IMR-90 (cell line): Measurements from ENCODE around the gene MRC2. TPM values are rescaled to one million over a fixed set of nuclear protein-coding genes. Genes with fewer than 3 reads are reported as not detected.
A peak's percentile ranks its signal among the peaks of the same experiment; 100 is the strongest.

Experiments
- ATAC-seq: fragments of 200-7000 bp; cut with Tn5 transposase; 2 replicates; pipeline ENCODE4 v1.9.1; 2020; ENCODE audit warnings: low read depth, mild to moderate bottlenecking, moderate library complexity
- Bru-seq: library from RNA; stranded (reverse); fragments of 400-500 nt; gene quantifications from one replicate; lab custom pipeline; 2021; lab: Mats Ljungman, UMichigan
- BruChase-seq, 2 experiments: library from RNA; stranded (reverse); fragments of 400-500 nt; gene quantifications; one replicate each; lab custom pipeline; 2021; lab: Mats Ljungman, UMichigan
- BruUV-seq: library from RNA; stranded (reverse); fragments of 400-500 nt; replicated peaks from 2 replicates; lab custom pipeline; 2021; lab: Mats Ljungman, UMichigan
- CTCF ChIA-PET: fragments of 300-600 bp; formaldehyde crosslinking; extraction: SDS; loops from one replicate; lab custom pipeline; 2021; ENCODE audit warnings: antibody characterized with exemption; lab: Yijun Ruan, JAX
- POLR2A ChIA-PET: fragments of 300-600 bp; sonication (Branson Sonifier 250); formaldehyde crosslinking; loops from one replicate; lab custom pipeline; 2022; ENCODE audit warnings: antibody characterized with exemption; ENCODE audit not compliant: unreplicated experiment; lab: Charles Lee
- DNase-seq: peaks from one replicate; pipeline ENCODE4 v3.0.0; 2013
- H2AFZ ChIP-seq: replicated peaks from 2 replicates; pipeline ENCODE3; 2013; ENCODE audit warnings: low read length, mild to moderate bottlenecking; ENCODE audit not compliant: poor library complexity
- H2AK5ac ChIP-seq: 2 replicates; pipeline ENCODE4 v1.6.1; 2013; ENCODE audit warnings: low read depth, low read length, inconsistent platforms
- H2AK9ac ChIP-seq: replicated peaks from 2 replicates; pipeline ENCODE3; 2013; ENCODE audit warnings: mild to moderate bottlenecking, low read depth, low read length, moderate library complexity; ENCODE audit not compliant: poor library complexity
- H2BK120ac ChIP-seq: 2 replicates; pipeline ENCODE4 v1.6.1; 2013; ENCODE audit warnings: low read depth, low read length, inconsistent platforms
- H2BK15ac ChIP-seq: 3 replicates; pipeline ENCODE4 v1.6.1; 2013; ENCODE audit warnings: low read depth, low read length, inconsistent platforms
- H2BK20ac ChIP-seq: 2 replicates; pipeline ENCODE4 v1.6.1; 2013; ENCODE audit warnings: low read depth, mild to moderate bottlenecking, inconsistent platforms, low read length, moderate library complexity
- H2BK5ac ChIP-seq: 2 replicates; pipeline ENCODE4 v1.6.1; 2013; ENCODE audit warnings: mild to moderate bottlenecking, low read depth, low read length, inconsistent platforms; ENCODE audit not compliant: poor library complexity, severe bottlenecking
- H3K14ac ChIP-seq: replicated peaks from 2 replicates; pipeline ENCODE4 v1.6.1; 2013; ENCODE audit warnings: low read depth, low read length, inconsistent platforms
- H3K18ac ChIP-seq: 2 replicates; pipeline ENCODE4 v1.6.1; 2013; ENCODE audit warnings: low read depth, low read length, control low read depth
- H3K23ac ChIP-seq: 2 replicates; pipeline ENCODE4 v1.6.1; 2013; ENCODE audit warnings: low read depth, low read length, inconsistent platforms
- H3K27ac ChIP-seq: 2 replicates; pipeline ENCODE4 v1.5.1; 2013; ENCODE audit warnings: mild to moderate bottlenecking, control low read depth, low read length; ENCODE audit not compliant: insufficient read depth
- H3K27me3 ChIP-seq: 2 replicates; pipeline ENCODE4 v1.6.1; 2013; ENCODE audit warnings: low read length; ENCODE audit not compliant: control insufficient read depth, insufficient read depth
- H3K36me3 ChIP-seq: 2 replicates; pipeline ENCODE4 v1.6.1; 2013; ENCODE audit warnings: low read length, mixed read lengths; ENCODE audit not compliant: control insufficient read depth, insufficient read depth
- H3K4ac ChIP-seq: 2 replicates; pipeline ENCODE4 v1.6.1; 2013; ENCODE audit warnings: low read depth, low read length, inconsistent platforms
- H3K4me1 ChIP-seq: 2 replicates; pipeline ENCODE4 v1.6.1; 2013; ENCODE audit warnings: low read length, mixed read lengths; ENCODE audit not compliant: control insufficient read depth, insufficient read depth
- H3K4me2 ChIP-seq: 2 replicates; pipeline ENCODE4 v1.6.1; 2013; ENCODE audit warnings: low read depth, mild to moderate bottlenecking, control low read depth, low read length, moderate library complexity
- H3K4me3 ChIP-seq: 2 replicates; pipeline ENCODE4 v1.5.1; 2013; ENCODE audit warnings: low read depth, mild to moderate bottlenecking, control low read depth, low read length, moderate library complexity; ENCODE audit not compliant: insufficient read depth
- H3K56ac ChIP-seq: 2 replicates; pipeline ENCODE4 v1.6.1; 2013; ENCODE audit warnings: low read length, inconsistent platforms; ENCODE audit not compliant: insufficient read depth; ENCODE audit errors: extremely low read depth
- H3K79me1 ChIP-seq, 2 experiments: 2 replicates each; pipeline ENCODE4 v1.6.1; 2013; ENCODE audit warnings: low read length in 2 of 2, inconsistent platforms in 1 of 2, low read depth in 1 of 2
- H3K9ac ChIP-seq: 2 replicates; pipeline ENCODE4 v1.6.1; 2013; ENCODE audit warnings: low read depth, low read length, control low read depth
- H3K9me1 ChIP-seq: 2 replicates; pipeline ENCODE4 v1.6.1; 2013; ENCODE audit warnings: low read length, inconsistent platforms; ENCODE audit not compliant: insufficient read depth
- H3K9me3 ChIP-seq: 2 replicates; pipeline ENCODE4 v1.6.1; 2013; ENCODE audit warnings: low read length; ENCODE audit not compliant: control insufficient read depth, insufficient read depth
- H4K20me1 ChIP-seq: 2 replicates; pipeline ENCODE4 v1.6.1; 2013; ENCODE audit warnings: low read length, inconsistent platforms; ENCODE audit not compliant: insufficient read depth
- H4K5ac ChIP-seq: 2 replicates; pipeline ENCODE4 v1.6.1; 2013; ENCODE audit warnings: mild to moderate bottlenecking, low read depth, low read length, control low read depth
- H4K8ac ChIP-seq, 2 experiments: 2 replicates each; pipeline ENCODE4 v1.6.1; 2013; ENCODE audit warnings: low read depth in 2 of 2, low read length in 2 of 2, control low read depth in 1 of 2, inconsistent platforms in 1 of 2
- H4K91ac ChIP-seq: 2 replicates; pipeline ENCODE4 v1.6.1; 2013; ENCODE audit warnings: low read depth, low read length, inconsistent platforms; ENCODE audit not compliant: insufficient read depth
- CEBPB ChIP-seq: IDR thresholded peaks from 2 replicates; pipeline ENCODE4 v1.6.1; 2012; ENCODE audit warnings: low read depth, low read length, improper control_type of control experiment
- ELK1 ChIP-seq: fragments of 150-350 bp; IDR thresholded peaks from 2 replicates; pipeline ENCODE4 v1.6.1; 2016; ENCODE audit warnings: low read depth, mild to moderate bottlenecking, low read length, moderate library complexity, borderline replicate concordance
- FOS ChIP-seq: fragments of 150-350 bp; IDR thresholded peaks from 2 replicates; pipeline ENCODE4 v1.6.1; 2016; ENCODE audit warnings: low read depth, low read length
- MAFK ChIP-seq: IDR thresholded peaks from 2 replicates; pipeline ENCODE4 v1.6.1; 2012; ENCODE audit warnings: low read depth, low read length, improper control_type of control experiment
- MAZ ChIP-seq: IDR thresholded peaks from 2 replicates; pipeline ENCODE4 v1.6.1; 2012; ENCODE audit warnings: low read depth, mild to moderate bottlenecking, low read length, improper control_type of control experiment, moderate library complexity, borderline replicate concordance
- POLR2A ChIP-seq: IDR thresholded peaks from 2 replicates; pipeline ENCODE4 v1.6.1; 2012; ENCODE audit warnings: mild to moderate bottlenecking, low read depth, low read length
- WGBS, 2 experiments: methylation state at CpG; one replicate each; pipeline versions ENCODE4 v1.1.5 to v1.1.7; 2013; ENCODE audit warnings: missing lambda C conversion rate in 2 of 2; ENCODE audit not compliant: insufficient read length in 1 of 2; ENCODE audit errors: extremely low coverage in 2 of 2; 5-methylcytosine and 5-hydroxymethylcytosine counted together
- dilution Hi-C: fragments of 300-500 bp; cut with HindIII; formaldehyde crosslinking; loops from one replicate; pipeline ENCODE4 v1.14.3; 2018; ENCODE audit warnings: low sequenced_read_pairs; ENCODE audit not compliant: unreplicated experiment
- in situ Hi-C: fragments of 300-500 bp; cut with MboI; formaldehyde crosslinking; loops from 3 replicates; pipeline ENCODE4 v1.14.3; 2019; ENCODE audit warnings: low sequenced_read_pairs, inconsistent platforms, mixed read lengths
- intact Hi-C: fragments of 100-400 bp; cut with micrococcal nuclease; formaldehyde crosslinking; loops from 2 replicates; pipeline ENCODE4 v1.10.0; 2022
- long read RNA-seq: library from polyadenylated mRNA; unstranded; transcript quantifications from one replicate; pipeline ENCODE4 v2.0.0, GENCODE V29; 2021; ENCODE audit not compliant: unreplicated experiment
- polyA plus RNA-seq, 3 experiments: library from polyadenylated mRNA; depleted of rRNA; stranded (reverse); fragments of >200 nt; gene quantifications; 2 replicates each; pipeline ENCODE4 v1.2.3, GENCODE V29; 2012; ENCODE audit warnings: low replicate concordance in 1 of 3
- total RNA-seq: library from RNA; depleted of rRNA; stranded (reverse); fragments of >200 nt; gene quantifications from 2 replicates; pipeline ENCODE4 v1.2.3, GENCODE V29; 2012; rRNA removed

Gene MRC2
- total RNA-seq (37.5 and 39.3 TPM in 2 replicates), polyA plus RNA-seq (2012; rRNA removed) (137 and 152 TPM in 2 replicates), Bru-seq, nascent RNA (percentile 84 among the genes with signal in this experiment), BruChase-seq, experiment 1, labeled RNA remaining after a 6-hour chase (percentile 93 among the genes with signal in this experiment), BruChase-seq, experiment 2, labeled RNA remaining after a 2-hour chase (percentile 90 among the genes with signal in this experiment)
- polyA plus RNA-seq (2012; cell fraction: cytosol; rRNA removed): 88.6 and 140 TPM in 2 replicates
- polyA plus RNA-seq (2012; cell fraction: nucleus; rRNA removed; ENCODE audit: low replicate concordance): 194 and 479 TPM in 2 replicates
- long read RNA-seq, full-length matches to known transcripts: 18 of 477 reads
- long read RNA-seq, partial matches to known transcripts: 439 of 477 reads
- long read RNA-seq, other reads (novel, unspliced or antisense): 20 of 477 reads

- peak within 1 kb of the TSS; percentile 64 for H3K4me3 ChIP-seq
- peak within 1 kb of the TSS; percentile 91 for H3K9ac ChIP-seq
- BruUV-seq: no TSS peak
- WGBS, 2 experiments: 0% methylated on average over 47 of the region's 68 CpGs; no CpG with 5 or more reads in 1 of the 2 experiments
- peaks cover 35% of the 10 kb centered on the region for H4K20me1 ChIP-seq
- peaks cover 34% of the 10 kb centered on the region for H3K9me1 ChIP-seq
- peak within 1 kb of the TSS; percentile 94 for H3K56ac ChIP-seq
- ATAC-seq (peak; percentile 73), DNase-seq (peak; percentile 82)
- peak within 1 kb of the TSS; percentile 47 for H3K18ac ChIP-seq
- peak within 1 kb of the TSS; percentile 90 for H4K91ac ChIP-seq
- H2BK20ac ChIP-seq: peak within 1 kb of the TSS; percentile 50; the same call in 1 of the 2 replicates
- peak within 1 kb of the TSS; percentile 92 for H3K4me2 ChIP-seq
- intact Hi-C loops (loop anchor here (5.0 kb wide), 1 partner anchor 340 kb away; the partner anchor contains the start of gene TANC2), in situ Hi-C loops (no loop called here), dilution Hi-C loops (no loop called here)
- peaks cover 29% of the 10 kb centered on the region for H3K4me1 ChIP-seq
- H3K36me3 ChIP-seq: peaks cover 2% of the 10 kb centered on the region; the same call in 1 of the 2 replicates
- H2AK9ac ChIP-seq: peak within 1 kb of the TSS; percentile 96
- H3K14ac ChIP-seq: peak within 1 kb of the TSS; percentile 92
- peak within 1 kb of the TSS; percentile 29 for H4K5ac ChIP-seq
- H2BK120ac ChIP-seq: peak within 1 kb of the TSS; percentile 78
- peak within 1 kb of the TSS; percentile 58; the same call in 1 of the 3 replicates for H2BK15ac ChIP-seq
- H2AK5ac ChIP-seq: peak within 1 kb of the TSS; percentile 97
- H3K27ac ChIP-seq: peak within 1 kb of the TSS; percentile 94
- CTCF ChIA-PET: no interaction called here
- no peaks in the 10 kb centered on the region for H3K27me3 ChIP-seq
- H4K8ac ChIP-seq: peak within 1 kb of the TSS; percentile 79 to 89
- POLR2A ChIA-PET: no interaction called here
- peak within 1 kb of the TSS; percentile 88 for H2AFZ ChIP-seq
- TF ChIP-seq POLR2A: peak; percentile 90
- TF ChIP-seq ELK1: no peak
- TF ChIP-seq FOS: no peak
- TF ChIP-seq MAFK: no peak
- TF ChIP-seq MAZ: peak; percentile 69; the same call in 1 of the 2 replicates
- no peak for TF ChIP-seq CEBPB
- H3K9me3 ChIP-seq: no peaks in the 10 kb centered on the region
- peak within 1 kb of the TSS; percentile 88 for H2BK5ac ChIP-seq
- H3K4ac ChIP-seq: peak within 1 kb of the TSS; percentile 88
- peaks cover 4 to 51% of the 10 kb centered on the region in 2 experiments; a peak in 2 of 4 replicates for H3K79me1 ChIP-seq
- peak within 1 kb of the TSS; percentile 95 for H3K23ac ChIP-seq
Observed at GRCh38 chr17:62627219-62627903, at the start of gene MRC2. Gene MRC2 (plus strand): TSS chr17:62627670. CDS start chr17:62627803, 133 bp downstream.
